Karpas-422 (cell line): ENCODE measurements around the gene TAGLN2. TPM values are rescaled to one million over a fixed set of nuclear protein-coding genes. Genes with fewer than 3 reads are reported as not detected.
A peak's percentile ranks its signal among the peaks of the same experiment; 100 is the strongest.

ENCODE experiments used
- DNase-seq: peaks from one replicate; pipeline ENCODE4 v3.0.0-alpha.2; 2015
- H2AFZ ChIP-seq: fragments of 200-600 bp; sonication (generic); 2 replicates; pipeline ENCODE4 v1.6.1; 2014; ENCODE audit warnings: antibody characterized with exemption, low read length, mixed read lengths
- H3K27ac ChIP-seq: fragments of 200-600 bp; sonication (generic); 2 replicates; pipeline ENCODE4 v1.5.1; 2014; ENCODE audit warnings: mild to moderate bottlenecking, low read length, moderate library complexity
- H3K27me3 ChIP-seq: fragments of 200-600 bp; sonication (generic); 2 replicates; pipeline ENCODE4 v1.6.1; 2014; ENCODE audit warnings: low read length, mixed read lengths
- H3K36me3 ChIP-seq: fragments of 200-600 bp; sonication (generic); 2 replicates; pipeline ENCODE4 v1.6.1; 2014; ENCODE audit warnings: low read length, mixed read lengths; ENCODE audit not compliant: insufficient read depth
- H3K4me1 ChIP-seq: fragments of 200-600 bp; sonication (generic); 2 replicates; pipeline ENCODE4 v1.6.1; 2014; ENCODE audit warnings: mild to moderate bottlenecking, low read length, mixed read lengths
- H3K4me2 ChIP-seq: fragments of 200-600 bp; sonication (generic); 2 replicates; pipeline ENCODE4 v1.6.1; 2014; ENCODE audit warnings: low read length, low read depth, mild to moderate bottlenecking; ENCODE audit not compliant: poor library complexity, severe bottlenecking
- H3K4me3 ChIP-seq: fragments of 200-600 bp; sonication (generic); 2 replicates; pipeline ENCODE4 v1.5.1; 2014; ENCODE audit warnings: mild to moderate bottlenecking, antibody characterized with exemption, low read length, mixed read lengths
- H3K79me2 ChIP-seq: fragments of 200-600 bp; sonication (generic); 2 replicates; pipeline ENCODE4 v1.6.1; 2014; ENCODE audit warnings: mild to moderate bottlenecking, low read length, mixed read lengths
- H3K9ac ChIP-seq: fragments of 200-600 bp; sonication (generic); 2 replicates; pipeline ENCODE4 v1.6.0; 2014; ENCODE audit warnings: low read length
- H3K9me2 ChIP-seq: fragments of 200-600 bp; sonication (generic), shearing (Covaris generic); replicated peaks from 2 replicates; pipeline ENCODE4 v1.6.0; 2014; ENCODE audit warnings: mild to moderate bottlenecking, low read length, moderate library complexity; ENCODE audit not compliant: insufficient read depth
- H3K9me3 ChIP-seq: fragments of 300-700, 200-600 bp; sonication (generic); 2 replicates; pipeline ENCODE4 v1.6.1; 2014; ENCODE audit warnings: low read length, mixed read lengths
- H4K20me1 ChIP-seq: fragments of 200-600 bp; sonication (generic); 2 replicates; pipeline ENCODE4 v1.6.1; 2014; ENCODE audit warnings: mild to moderate bottlenecking, antibody characterized with exemption, low read length, low read depth; ENCODE audit not compliant: insufficient read depth
- total RNA-seq: library from RNA; depleted of rRNA; stranded (reverse); fragments of >200 nt; shearing (Covaris generic); gene quantifications from 2 replicates; pipeline ENCODE4 v1.2.3, GENCODE V29; 2014; ENCODE audit warnings: low replicate concordance

Gene TAGLN2
- total RNA-seq, 1 experiment from 2014 or later = 141 TPM

DNA sequence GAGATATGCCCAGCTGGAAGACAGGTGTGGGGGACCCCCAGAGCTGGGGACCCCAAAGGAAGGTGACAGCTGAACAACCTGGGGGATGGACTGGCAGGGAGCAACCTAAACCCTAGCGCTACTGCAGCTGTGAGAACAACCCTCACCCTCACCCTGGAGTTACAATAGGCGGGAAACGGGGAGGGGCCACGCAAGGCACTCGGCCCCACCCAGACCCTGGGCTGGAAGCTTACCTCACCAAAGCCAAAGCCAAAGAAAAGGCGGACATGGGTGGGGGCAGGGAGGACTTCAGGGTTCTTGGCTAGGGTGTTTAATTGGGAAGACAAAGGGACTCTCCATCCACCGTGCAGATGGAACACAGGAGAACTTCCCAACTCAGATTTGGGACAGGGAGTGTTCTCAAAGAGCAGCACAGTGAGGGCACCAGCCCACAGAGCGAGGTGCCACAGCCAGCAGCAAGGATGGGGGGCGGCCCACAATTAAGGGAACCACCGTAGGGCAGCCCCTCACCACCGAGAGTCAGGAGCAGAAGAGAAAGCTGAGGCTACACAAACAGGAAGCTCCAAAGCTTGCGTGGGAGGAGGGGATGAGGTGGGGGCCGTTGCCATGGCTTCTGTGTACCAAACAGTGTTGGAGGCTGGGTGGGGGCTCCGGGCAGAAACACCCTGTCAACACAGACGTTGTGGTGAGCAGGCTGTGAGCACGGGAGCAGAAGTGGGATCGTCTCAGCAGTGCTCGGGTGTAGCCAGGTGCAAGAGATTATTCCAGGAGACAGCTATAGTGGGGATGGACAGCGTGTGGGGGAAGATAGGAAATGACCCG is 1.9 kb downstream of the TAGLN2 start:
- H3K9me2 ChIP-seq = no peaks in the 10 kb centered on the region
- peak overlapping the region; percentile 94 for H3K4me3 ChIP-seq
- peaks cover 49% of the 10 kb centered on the region for H3K79me2 ChIP-seq

DNA sequence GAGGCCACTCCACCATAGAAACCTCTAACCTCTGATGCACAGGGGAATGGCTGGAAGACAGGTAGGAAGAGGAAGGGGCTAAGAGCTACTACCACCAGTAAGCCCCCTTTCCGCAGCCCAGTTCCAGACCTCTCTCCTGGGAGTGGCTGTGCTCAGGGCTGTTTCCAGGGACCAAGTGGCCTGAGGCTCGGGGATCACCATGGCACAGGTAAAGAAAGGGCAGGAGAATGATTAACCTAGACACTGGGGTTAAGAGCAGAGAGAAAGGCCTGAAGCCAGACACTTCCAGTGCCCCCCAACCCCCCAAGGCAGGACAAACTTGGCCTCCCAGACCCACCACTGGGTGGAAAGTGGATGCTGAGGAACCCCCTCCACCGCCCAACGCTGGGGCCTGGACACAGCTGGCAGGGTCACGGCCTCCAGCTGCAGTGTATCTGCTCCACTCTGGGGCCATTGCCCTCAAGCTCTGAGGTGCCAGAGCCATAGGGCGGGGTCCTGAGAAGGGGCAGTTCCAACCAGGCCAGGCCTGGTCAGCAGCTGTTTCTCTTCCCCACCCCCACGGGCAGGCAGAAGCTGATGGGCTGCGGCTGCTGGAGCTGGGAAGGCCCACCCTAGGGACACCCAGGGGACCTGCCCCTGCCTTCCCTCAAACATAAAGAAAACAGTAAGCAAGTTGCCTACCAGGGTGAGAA is 2.6 kb downstream of the TAGLN2 start:
- H3K27me3 ChIP-seq = no peaks in the 10 kb centered on the region
- peak overlapping the region; percentile 94 for H3K4me2 ChIP-seq
- H3K9me3 ChIP-seq = no peaks in the 10 kb centered on the region
- peaks cover 49% of the 10 kb centered on the region for H3K79me2 ChIP-seq
- H3K9me2 ChIP-seq = no peaks in the 10 kb centered on the region
- peaks cover 37% of the 10 kb centered on the region; the same call in 1 of the 2 replicates for H4K20me1 ChIP-seq
- no peak overlapping the region for H2AFZ ChIP-seq
- peak overlapping the region; percentile 18; the same call in 1 of the 2 replicates for H3K27ac ChIP-seq
- H3K4me3 ChIP-seq = peak overlapping the region; percentile 94
- DNase-seq = no peak
- H3K4me1 ChIP-seq = peaks cover 43% of the 10 kb centered on the region
- H3K9ac ChIP-seq = peak overlapping the region; percentile 97
- peaks cover 8% of the 10 kb centered on the region; the same call in 1 of the 2 replicates for H3K36me3 ChIP-seq

More for the DNA sequence above, 1.9 kb downstream of the TAGLN2 start:
- Histone ChIP-seq H3K9me3 (no peaks in the 10 kb centered on the region), H2AFZ (no peak overlapping the region), H3K27me3 (no peaks in the 10 kb centered on the region), H3K4me2 (peak overlapping the region; percentile 94), H3K36me3 (peaks cover 8% of the 10 kb centered on the region; the same call in 1 of the 2 replicates), H3K9ac (peak overlapping the region; percentile 97), H4K20me1 (peaks cover 37% of the 10 kb centered on the region; the same call in 1 of the 2 replicates), H3K4me1 (peaks cover 43% of the 10 kb centered on the region), H3K27ac (peak overlapping the region; percentile 73)
- peak; percentile 69 for DNase-seq

DNA sequence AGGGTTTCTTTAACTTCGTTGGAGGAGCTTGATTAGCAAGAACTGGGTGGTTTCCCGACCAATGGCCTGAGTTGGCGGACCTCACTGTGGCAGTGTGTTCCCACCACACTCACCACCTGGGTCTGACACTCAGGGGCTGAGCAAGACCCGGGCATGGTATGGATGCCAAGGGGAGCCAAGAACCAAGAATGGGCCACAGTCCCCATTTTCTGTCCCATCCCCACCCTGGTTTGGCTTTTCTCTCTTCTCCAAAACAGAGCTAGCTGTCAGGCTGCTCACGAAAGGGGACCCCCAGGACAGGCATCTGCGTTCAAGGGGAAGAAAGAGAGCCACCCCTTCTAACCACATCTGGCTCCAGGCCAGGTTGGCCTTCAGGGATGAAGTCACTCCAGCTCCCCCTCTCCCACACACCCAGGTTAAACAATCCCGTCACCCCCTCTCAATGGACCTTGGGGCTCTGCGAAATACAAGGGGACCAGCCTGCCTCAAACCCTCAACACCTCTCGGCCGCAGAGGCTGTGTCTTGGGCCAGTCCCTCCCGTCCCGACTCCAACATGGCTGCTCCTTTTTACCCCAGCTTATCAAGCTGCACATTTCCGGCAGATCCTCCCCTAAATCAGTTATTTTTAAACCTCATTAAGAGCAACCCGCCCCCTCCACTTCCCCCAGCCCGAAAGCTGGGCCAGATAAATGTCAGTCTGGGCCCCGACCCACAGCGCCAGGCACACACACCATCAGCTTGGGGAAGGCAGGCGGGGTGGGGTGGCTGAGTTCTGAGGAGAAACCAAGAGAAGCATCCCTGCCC is 3.4 kb downstream of the TAGLN2 start:
- H3K36me3 ChIP-seq = peaks cover 8% of the 10 kb centered on the region; the same call in 1 of the 2 replicates
- H3K27ac ChIP-seq = peak overlapping the region; percentile 18; the same call in 1 of the 2 replicates
- peaks cover 43% of the 10 kb centered on the region for H3K4me1 ChIP-seq
- DNase-seq = no peak
- peaks cover 37% of the 10 kb centered on the region; the same call in 1 of the 2 replicates for H4K20me1 ChIP-seq
- H2AFZ ChIP-seq = no peak overlapping the region
- H3K27me3 ChIP-seq = no peaks in the 10 kb centered on the region
- H3K4me3 ChIP-seq = peak overlapping the region; percentile 94; the same call in 1 of the 2 replicates
- H3K9me3 ChIP-seq = no peaks in the 10 kb centered on the region
- peaks cover 49% of the 10 kb centered on the region for H3K79me2 ChIP-seq
- H3K9me2 ChIP-seq = no peaks in the 10 kb centered on the region
- peak overlapping the region; percentile 97 for H3K9ac ChIP-seq
- H3K4me2 ChIP-seq = peak overlapping the region; percentile 94

DNA sequence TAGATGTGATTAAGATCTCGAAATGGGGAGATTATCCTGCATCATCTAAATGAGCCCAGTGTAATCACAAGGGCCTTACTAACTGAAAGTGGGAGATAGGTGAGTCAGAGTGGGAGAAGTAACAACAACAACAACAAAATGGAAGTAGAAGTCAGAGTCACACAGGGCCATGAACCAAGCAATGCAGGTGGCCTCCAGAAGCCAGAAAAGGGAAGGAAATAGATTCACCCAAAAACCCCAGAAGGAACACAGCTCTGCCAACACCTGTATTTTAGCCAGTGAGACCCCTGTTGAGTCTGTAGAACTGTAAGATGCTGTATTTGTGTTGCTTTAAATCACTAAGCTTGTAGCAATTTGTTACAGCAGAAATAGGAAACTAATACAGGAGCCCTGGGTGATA is 4.1 kb downstream of the TAGLN2 start:
- H3K27me3 ChIP-seq = no peaks in the 10 kb centered on the region
- no peak overlapping the region for H3K27ac ChIP-seq
- peaks cover 49% of the 10 kb centered on the region for H3K79me2 ChIP-seq
- H3K9me3 ChIP-seq = no peaks in the 10 kb centered on the region
- no peak overlapping the region for H3K4me2 ChIP-seq
- peaks cover 8% of the 10 kb centered on the region; the same call in 1 of the 2 replicates for H3K36me3 ChIP-seq
- H3K9me2 ChIP-seq = no peaks in the 10 kb centered on the region
- peaks cover 37% of the 10 kb centered on the region; the same call in 1 of the 2 replicates for H4K20me1 ChIP-seq
- DNase-seq = no peak
- H3K4me3 ChIP-seq = no peak overlapping the region
- H3K4me1 ChIP-seq = peaks cover 43% of the 10 kb centered on the region
- no peak overlapping the region for H3K9ac ChIP-seq
- H2AFZ ChIP-seq = no peak overlapping the region

DNA sequence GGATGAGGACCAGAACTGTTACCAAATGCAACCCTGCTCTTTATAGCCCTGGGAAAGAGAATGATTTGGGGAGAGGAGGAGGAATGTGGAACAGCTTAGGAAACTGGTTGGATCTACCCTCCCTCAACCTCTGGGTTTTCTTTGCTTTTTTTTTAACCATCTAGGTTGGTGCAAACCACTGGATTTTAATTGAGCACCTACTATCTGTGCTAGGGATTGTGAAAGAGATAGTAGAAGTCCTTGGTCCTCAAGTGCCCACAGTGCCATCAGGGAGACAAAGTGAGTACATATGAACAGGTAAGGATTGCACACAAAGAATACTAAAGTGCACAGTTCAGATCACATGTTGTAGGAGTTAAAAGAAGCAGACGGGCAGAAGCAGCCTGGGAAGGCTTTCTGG is 4.7 kb downstream of the TAGLN2 start:
- peaks cover 37% of the 10 kb centered on the region for H3K4me1 ChIP-seq
- no peak overlapping the region for H3K4me3 ChIP-seq
- no peak overlapping the region for H3K4me2 ChIP-seq
- no peaks in the 10 kb centered on the region for H3K9me3 ChIP-seq
- peaks cover 37% of the 10 kb centered on the region; the same call in 1 of the 2 replicates for H4K20me1 ChIP-seq
- H3K9ac ChIP-seq = no peak overlapping the region
- H2AFZ ChIP-seq = no peak overlapping the region
- DNase-seq = no peak
- no peaks in the 10 kb centered on the region for H3K9me2 ChIP-seq
- peaks cover 49% of the 10 kb centered on the region for H3K79me2 ChIP-seq
- no peaks in the 10 kb centered on the region for H3K27me3 ChIP-seq
- no peak overlapping the region for H3K27ac ChIP-seq
- H3K36me3 ChIP-seq = peaks cover 8% of the 10 kb centered on the region; the same call in 1 of the 2 replicates

DNA sequence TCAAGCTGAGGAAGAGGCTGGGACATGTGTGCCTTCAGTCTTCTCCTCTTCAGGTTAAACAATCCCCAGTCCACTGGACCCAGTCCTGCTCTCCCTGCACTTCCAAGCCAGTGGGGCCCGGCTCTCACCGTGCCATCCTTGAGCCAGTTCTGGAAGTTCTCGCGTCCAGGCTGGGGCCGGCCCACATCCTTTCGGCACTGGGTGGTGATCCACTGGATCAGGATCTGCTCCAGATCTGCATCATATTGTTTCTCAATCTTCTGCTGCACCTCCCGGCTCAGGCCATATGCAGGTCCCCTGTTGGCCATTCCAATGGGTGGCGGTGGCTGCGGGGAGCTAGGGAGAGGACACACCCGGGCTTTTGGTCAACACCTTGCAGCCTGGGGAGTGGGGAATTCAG is 5.1 kb downstream of the TAGLN2 start:
- no peak overlapping the region for H2AFZ ChIP-seq
- H3K79me2 ChIP-seq = peaks cover 47% of the 10 kb centered on the region
- no peaks in the 10 kb centered on the region for H3K9me2 ChIP-seq
- H3K9ac ChIP-seq = no peak overlapping the region
- H3K27ac ChIP-seq = no peak overlapping the region
- no peak overlapping the region for H3K4me3 ChIP-seq
- DNase-seq = no peak
- peaks cover 35% of the 10 kb centered on the region for H3K4me1 ChIP-seq
- no peaks in the 10 kb centered on the region for H3K9me3 ChIP-seq
- H3K4me2 ChIP-seq = no peak overlapping the region
- H3K36me3 ChIP-seq = peaks cover 8% of the 10 kb centered on the region; the same call in 1 of the 2 replicates
- H4K20me1 ChIP-seq = peaks cover 37% of the 10 kb centered on the region; the same call in 1 of the 2 replicates
- H3K27me3 ChIP-seq = no peaks in the 10 kb centered on the region

DNA sequence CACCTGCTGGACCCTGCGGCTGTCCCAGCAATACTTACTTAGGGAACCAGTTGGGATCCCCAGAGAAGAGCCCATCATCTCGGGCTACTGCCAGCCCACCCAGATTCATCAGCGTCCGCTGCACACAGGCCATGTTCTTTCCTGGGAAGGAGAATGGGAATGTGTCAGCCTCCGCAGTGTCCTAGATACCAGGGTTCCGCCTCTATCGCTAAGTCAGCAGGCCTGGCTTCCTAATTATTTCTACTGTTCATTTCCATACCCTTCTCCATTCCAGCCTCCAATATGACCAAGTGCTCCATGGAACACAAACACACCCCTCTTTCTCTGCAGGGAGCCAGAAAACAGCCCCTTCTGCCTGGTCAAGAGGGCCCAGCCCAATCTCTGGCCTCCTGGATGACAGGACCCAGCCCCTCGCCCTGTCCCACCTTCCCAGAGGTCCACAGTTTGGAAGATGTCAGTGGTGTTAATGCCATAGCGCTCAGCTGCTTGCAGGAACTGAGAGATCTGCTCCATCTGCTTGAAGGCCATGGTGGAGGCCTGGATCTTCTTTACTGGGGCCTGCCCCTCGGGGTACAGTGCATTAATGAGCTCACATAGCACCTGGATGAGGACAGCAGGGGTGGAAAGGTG is 6.0 kb downstream of the TAGLN2 start:
- peaks cover 37% of the 10 kb centered on the region; the same call in 1 of the 2 replicates for H4K20me1 ChIP-seq

More for the DNA sequence above, 6.0 kb downstream of the TAGLN2 start:
- Histone ChIP-seq H3K27ac (no peak overlapping the region), H3K36me3 (peaks cover 8% of the 10 kb centered on the region; the same call in 1 of the 2 replicates), H3K9me3 (no peaks in the 10 kb centered on the region), H2AFZ (no peak overlapping the region), H3K27me3 (no peaks in the 10 kb centered on the region), H3K79me2 (peaks cover 38% of the 10 kb centered on the region), H3K4me2 (no peak overlapping the region), H3K9ac (no peak overlapping the region), H3K9me2 (no peaks in the 10 kb centered on the region), H3K4me1 (peaks cover 29% of the 10 kb centered on the region), H3K4me3 (no peak overlapping the region)
- no peak for DNase-seq
